Activated effector memory CD4-positive, alpha-beta T cell treated with Interleukin-2 at 50 U/mL for 16 hours (primary cell): ENCODE data around the gene MTFR1L.
A peak's percentile ranks its signal among the peaks of the same experiment; 100 is the strongest.

Experiments
- DNase-seq: peaks from one replicate; pipeline ENCODE4 v3.0.0-alpha.2; 2020

MTFR1L gene

DNA sequence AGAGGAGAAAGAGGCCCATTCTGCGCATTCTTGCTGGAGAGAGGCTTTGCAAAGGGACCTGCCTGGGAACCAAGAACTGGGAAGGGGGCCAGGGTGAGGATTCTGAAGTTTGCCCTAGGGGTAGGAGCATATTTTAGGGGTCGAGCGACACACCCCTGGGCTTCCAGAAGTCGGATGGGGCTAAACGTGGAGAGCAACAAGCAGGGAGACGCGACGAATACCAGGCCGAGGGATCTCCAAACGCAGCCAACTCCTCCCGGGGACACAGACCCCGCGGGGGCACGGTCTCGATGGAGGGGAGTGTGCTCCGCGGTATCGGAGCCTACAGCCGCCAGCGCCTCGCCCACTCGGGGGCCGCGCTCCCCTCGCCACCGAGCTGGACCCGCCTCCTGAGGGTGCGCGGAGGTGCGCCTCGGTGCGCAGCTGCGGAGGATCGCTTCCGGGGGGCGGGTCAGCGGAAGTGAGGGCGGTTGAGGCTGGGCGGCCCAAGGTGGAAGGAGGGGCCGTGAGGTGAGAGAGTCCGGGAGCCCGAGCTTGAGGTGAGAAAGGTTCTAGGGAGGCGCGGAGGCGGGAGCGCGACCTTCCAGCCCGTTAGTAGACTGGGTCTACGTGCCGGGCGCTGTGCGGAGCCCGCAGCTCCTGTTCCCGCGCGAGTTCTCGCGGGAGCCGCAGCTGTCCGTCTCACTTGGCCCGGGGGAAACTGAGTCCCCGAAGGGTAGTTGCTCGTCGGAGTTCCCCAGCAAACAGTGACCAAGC is at the start of gene MTFR1L:
TSS of gene MTFR1L (plus strand) at position 464 of the 756 bp plus-strand sequence. CDS start 3,151 bp downstream, outside the sequence.
- peak; percentile 92 for DNase-seq

DNA sequence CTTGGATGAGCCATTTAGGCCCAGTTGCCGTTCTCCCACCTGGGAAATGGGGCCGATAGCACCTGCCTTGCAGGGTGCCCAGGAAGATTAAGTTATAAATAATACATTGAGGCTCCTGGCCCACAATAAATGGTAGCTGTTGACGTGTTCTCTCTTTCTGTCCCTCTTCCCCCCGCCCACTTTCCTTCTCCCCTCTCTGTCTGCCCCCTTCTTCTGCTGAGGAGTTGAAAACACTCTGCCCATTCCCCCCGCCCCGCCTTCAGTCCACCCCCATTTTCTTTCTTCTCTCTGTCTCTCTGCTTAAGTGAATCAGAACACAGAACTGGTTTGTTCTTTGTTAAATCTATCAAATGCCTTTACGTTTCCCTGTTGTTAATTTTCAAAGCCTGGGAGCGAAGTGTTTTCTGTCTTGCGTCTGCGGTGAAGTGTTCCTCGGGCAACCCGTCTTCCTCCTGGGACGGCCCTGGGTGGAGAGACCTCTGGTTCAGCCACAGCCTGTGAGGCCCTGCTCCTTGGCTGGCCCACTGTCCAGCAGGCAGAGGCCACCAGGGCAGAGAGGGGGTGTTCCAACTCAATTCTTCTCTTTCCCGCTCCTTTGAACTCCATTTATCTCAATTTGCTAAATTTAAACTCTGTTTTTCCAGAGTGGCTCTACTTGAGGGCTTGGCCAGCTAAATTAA is 49.1 kb upstream of the MTFR1L start:
- no peak for DNase-seq

- DNase-seq = no peak
Observed at GRCh38 chr1:25771221-25772114, 48.3 kb upstream of the MTFR1L start.

DNA sequence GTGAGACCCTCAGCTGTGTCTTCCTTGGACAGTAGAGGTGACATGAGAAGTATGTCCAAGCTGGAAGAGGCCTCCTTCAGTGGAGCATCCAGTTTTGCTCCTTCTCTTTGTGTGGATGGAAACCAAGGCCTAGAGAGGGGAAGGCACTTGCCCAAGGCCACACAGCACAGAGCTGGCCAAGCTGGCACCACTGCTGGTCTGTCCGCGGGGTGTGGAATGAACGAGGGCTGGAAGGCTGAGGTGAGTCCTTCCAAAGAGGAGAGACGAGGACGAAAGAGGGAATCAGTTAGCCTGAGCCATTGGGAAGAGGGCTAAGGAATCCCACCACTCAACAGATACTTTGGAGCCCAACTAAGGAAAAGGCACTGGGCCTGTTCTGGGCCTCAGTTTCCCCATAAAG is 47.6 kb upstream of the MTFR1L start:
- no peak for DNase-seq

DNA sequence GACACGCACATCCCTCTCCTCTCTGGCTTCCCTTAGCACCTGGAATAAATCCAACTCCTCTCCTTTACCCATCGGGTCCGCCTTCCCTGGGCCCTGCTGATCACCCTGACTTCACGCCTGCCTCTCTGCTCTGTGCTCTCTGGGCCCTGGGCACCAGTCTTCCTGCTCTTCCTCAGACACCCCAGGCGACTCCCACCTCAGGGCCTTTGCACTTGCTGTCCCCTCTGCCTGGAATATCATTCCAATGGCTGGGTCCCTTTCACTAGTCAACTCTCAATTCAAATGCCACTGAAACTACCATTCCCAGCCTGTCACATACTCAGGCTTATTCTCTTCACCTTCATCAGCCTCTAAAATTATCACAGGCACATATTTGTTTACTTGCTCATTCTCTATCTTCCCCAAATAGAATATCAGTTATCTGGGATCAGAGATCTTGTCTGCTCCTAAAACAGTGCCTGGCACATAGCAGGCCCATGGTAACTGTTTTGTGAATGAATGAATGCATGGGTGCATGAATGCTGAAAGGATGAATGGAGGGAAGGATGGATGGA is 47.0 kb upstream of the MTFR1L start:
- no peak for DNase-seq

GRCh38 chr1:25773441-25774125 is 46.2 kb upstream of the MTFR1L start:
- DNase-seq = no peak

- no peak for DNase-seq
Observed at GRCh38 chr1:25774206-25774803, 45.4 kb upstream of the MTFR1L start.

GRCh38 chr1:25774921-25775771 is 44.6 kb upstream of the MTFR1L start:
- DNase-seq = peak; percentile 71

GRCh38 chr1:25779388-25779787 is 40.4 kb upstream of the MTFR1L start:
- no peak for DNase-seq

DNA sequence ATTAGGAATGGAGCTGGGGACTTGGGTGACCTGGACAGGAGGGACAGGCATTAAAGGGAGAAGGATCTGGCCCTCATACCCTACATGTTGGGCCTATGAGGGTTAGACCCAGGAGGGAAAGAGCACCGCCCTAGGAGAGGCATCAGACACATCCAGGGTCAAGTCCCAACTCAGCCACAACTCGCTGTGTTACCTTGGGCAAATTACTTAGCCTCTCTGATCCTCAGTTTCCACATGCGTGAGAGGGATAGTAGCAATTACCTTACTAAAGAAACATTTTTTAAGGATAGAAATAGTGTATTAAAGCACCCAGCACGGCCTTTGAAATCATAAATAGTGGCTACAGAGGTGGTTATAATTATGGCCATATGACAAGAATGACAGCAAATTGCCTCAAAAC is 39.9 kb upstream of the MTFR1L start:
- DNase-seq = no peak

- no peak for DNase-seq
Observed at GRCh38 chr1:25780318-25781129, 39.2 kb upstream of the MTFR1L start.

GRCh38 chr1:25781130-25781433 is 38.7 kb upstream of the MTFR1L start:
- no peak for DNase-seq

- DNase-seq = no peak
Observed at GRCh38 chr1:25782608-25783201, 37.0 kb upstream of the MTFR1L start.

GRCh38 chr1:25784575-25785051 is 35.1 kb upstream of the MTFR1L start:
- DNase-seq = no peak

- no peak for DNase-seq
Observed at GRCh38 chr1:25785333-25786067, 34.3 kb upstream of the MTFR1L start.

DNA sequence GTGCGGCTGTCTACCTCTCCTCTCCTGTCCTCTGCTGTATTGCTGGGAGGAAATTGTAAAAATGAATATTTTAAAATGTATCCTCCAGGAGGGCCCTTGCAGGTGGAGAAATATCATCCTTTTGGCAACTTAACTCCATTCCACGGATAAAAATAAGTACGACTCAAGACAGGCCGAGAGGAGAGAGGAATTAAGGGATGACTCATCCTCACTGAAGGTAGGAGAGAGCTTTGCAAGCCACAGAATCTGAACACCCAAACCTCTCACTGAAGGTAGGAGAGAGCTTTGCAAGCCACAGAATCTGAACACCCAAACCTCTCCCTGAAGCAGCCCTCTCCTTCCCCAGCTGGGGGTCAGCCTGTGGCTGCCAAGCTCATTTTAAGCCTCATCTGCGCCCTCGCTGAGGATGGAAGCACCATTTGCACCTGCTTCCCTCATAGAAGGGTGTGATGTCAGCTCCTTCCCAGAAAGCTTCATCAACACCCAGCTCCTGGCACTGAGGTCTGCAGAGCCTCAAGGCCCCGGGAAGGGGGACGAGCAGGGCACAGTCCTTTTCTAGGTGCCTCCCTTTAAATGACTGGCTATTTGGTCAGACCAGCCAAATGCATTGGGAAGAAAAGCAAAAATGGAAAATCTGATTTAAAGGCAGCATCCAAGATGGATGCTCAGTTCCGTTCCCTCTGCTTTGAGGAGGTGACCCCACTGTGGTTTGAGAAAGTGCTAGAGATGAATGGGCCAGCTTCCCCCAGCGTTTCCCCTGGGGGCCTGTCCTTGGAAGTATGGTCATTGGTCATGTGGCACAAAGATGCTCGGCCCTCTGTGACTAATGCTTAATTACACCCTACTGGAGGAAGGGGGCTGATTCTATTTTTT is 32.6 kb upstream of the MTFR1L start:
- DNase-seq = no peak

DNA sequence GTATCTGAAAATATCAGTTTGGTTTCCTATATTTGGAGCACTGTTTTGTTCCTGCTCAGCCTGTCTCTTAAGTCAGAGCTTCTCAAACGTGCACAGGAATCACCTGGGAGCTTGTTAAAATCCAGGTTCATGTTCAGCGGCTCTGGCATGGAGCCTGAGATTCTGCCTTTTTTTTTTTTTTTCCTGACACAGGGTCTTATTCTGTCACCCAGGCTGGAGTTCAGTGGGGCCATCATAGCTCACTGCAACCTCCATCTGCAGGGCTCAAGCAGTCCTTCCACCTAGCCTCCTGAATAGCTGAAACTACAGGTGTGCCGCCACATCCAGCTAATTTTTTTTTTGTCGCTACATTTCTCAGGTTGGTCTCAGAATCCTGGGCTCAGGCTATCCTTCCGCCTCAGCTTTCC is 32.0 kb upstream of the MTFR1L start:
- DNase-seq = no peak

DNA sequence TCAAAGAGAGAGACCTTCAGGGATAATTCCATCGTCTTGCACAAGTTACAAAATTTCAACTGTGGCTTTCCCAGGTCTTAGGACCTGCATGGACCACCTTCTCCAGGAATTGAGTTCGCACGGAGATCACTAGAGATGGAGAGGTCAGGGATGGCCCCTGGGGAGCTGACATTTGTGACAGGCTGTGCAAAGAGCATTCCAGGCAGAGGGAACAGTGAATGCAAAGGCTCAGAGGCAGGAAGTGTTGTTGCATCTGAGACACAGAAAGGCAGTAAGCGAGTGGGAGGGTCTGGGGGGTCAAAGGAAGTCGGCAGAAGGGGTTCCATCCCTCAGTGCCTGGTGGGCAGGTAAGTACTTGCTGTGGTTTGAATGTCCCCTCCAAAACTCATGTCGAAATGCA is 29.3 kb upstream of the MTFR1L start:
- no peak for DNase-seq
